ENCODE results near the gene OR52H1. TPM values are rescaled to one million over a fixed set of nuclear protein-coding genes. Genes with fewer than 3 reads are reported as not detected.

Gene OR52H1
- total and polyA plus RNA-seq, 2 experiments from 2014 or later = 0.28 TPM; not detected in 1

DNA sequence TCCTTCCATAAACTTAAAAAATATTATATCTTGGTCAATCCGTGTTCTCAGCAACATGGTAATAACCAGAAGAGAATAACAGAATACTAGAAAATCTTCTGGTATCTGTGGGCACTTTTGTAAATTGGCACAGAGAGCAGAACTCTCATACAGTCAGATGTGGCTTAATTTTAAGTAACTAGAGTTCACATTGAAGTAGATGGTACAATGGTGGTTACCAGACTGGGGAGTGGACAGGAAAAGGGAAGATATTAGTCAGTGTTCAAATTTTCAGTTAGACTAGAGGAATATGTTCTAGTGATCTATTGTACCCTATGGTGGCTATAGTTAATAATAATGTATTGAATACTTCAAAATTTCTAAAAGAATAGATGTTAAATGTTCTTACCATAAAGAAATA is 6.9 kb downstream of the OR52H1 start:
- ATAC-seq (no peak), DNase-seq (ENCODE audit: low spot score) (no peak)
- Histone ChIP-seq H3K27ac (ENCODE audit: low read depth) (no peak overlapping the region), H3K4me2 (no peak overlapping the region), H3K4me1 (ENCODE audit: insufficient read depth) (no peaks in the 10 kb centered on the region), H3K9me2 (ENCODE audit: insufficient read depth) (peaks cover 12% of the 10 kb centered on the region; the same call in 1 of the 2 replicates), H2AFZ (no peak overlapping the region), H3K27me3 (ENCODE audit: insufficient read depth) (no peaks in the 10 kb centered on the region), H3F3A (replicated peaks; ENCODE audit: low read depth) (no peaks in the 10 kb centered on the region), H3K36me3 (ENCODE audit: insufficient read depth) (no peaks in the 10 kb centered on the region), H4K20me1 (replicated peaks; ENCODE audit: insufficient read depth) (no peaks in the 10 kb centered on the region), H3K4me3 (no peak overlapping the region), H3K79me2 (replicated peaks; ENCODE audit: insufficient read depth) (no peaks in the 10 kb centered on the region)
- Mint-ChIP-seq H3K4me1 (no peaks in the 10 kb centered on the region), H3K4me3 (no peak overlapping the region), H3K36me3 (ENCODE audit: low read depth) (no peaks in the 10 kb centered on the region), H3K27me3 (ENCODE audit: insufficient read depth, low read depth, poor library complexity) (no peaks in the 10 kb centered on the region), H3K9me3 (peaks cover 3% of the 10 kb centered on the region; the same call in 1 of the 3 replicates), H3K27ac (no peak overlapping the region)
- no peak for TF ChIP-seq EZH2phosphoT487 (IDR thresholded peaks at IDR 0.05; ENCODE audit: unreplicated experiment)
- TF ChIP-seq, protein P1, sequence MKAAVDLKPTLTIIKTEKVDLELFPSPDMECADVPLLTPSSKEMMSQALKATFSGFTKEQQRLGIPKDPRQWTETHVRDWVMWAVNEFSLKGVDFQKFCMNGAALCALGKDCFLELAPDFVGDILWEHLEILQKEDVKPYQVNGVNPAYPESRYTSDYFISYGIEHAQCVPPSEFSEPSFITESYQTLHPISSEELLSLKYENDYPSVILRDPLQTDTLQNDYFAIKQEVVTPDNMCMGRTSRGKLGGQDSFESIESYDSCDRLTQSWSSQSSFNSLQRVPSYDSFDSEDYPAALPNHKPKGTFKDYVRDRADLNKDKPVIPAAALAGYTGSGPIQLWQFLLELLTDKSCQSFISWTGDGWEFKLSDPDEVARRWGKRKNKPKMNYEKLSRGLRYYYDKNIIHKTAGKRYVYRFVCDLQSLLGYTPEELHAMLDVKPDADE (IDR thresholded peaks at IDR 0.05) = no peak
- no peak for TF ChIP-seq ZNF331 (CRISPR knock-in tag; IDR thresholded peaks at IDR 0.05; ENCODE audit: low read depth)
- TF ChIP-seq EZH2 (IDR thresholded peaks at IDR 0.05; ENCODE audit: low read depth, unreplicated experiment) = no peak
- no peak for TF ChIP-seq POLR2AphosphoS5 (IDR thresholded peaks at IDR 0.05; ENCODE audit: low read depth)
- TF ChIP-seq STAT1 (IDR thresholded peaks at IDR 0.05; ENCODE audit: unreplicated experiment) = no peak
- no peak for TF ChIP-seq CREB1 (CRISPR knock-in tag; IDR thresholded peaks at IDR 0.05; ENCODE audit: low read depth)
- TF ChIP-seq CTCF (conservative IDR thresholded peaks at IDR 0.05; ENCODE audit: low read depth in 2 of 2) = no peak
- TF ChIP-seq REST (IDR thresholded peaks at IDR 0.05; ENCODE audit: unreplicated experiment) = no peak
- TF ChIP-seq JUNB (IDR thresholded peaks at IDR 0.05; ENCODE audit: unreplicated experiment) = no peak
- TF ChIP-seq ZNF114 (CRISPR knock-in tag; IDR thresholded peaks at IDR 0.05) = no peak
